Naive B cell (primary cell): ENCODE measurements around the gene MCEMP1. TPM values are rescaled to one million over a fixed set of nuclear protein-coding genes. Genes with fewer than 3 reads are reported as not detected.

Experiments used
- ATAC-seq, 2 donors: fragments of 150-1000 bp; cut with Tn5 transposase; 2 replicates each; pipeline ENCODE4 v1.10.0; 2021; ENCODE audit warnings: low read depth in 2 of 2, mild to moderate bottlenecking in 2 of 2, moderate library complexity in 2 of 2
- DNase-seq: peaks from one replicate; pipeline ENCODE4 v3.0.0; 2022
- H3K27ac Mint-ChIP-seq, 6 donors: one replicate each; pipeline ENCODE4 v1.8.0; 2020 to 2022; ENCODE audit warnings: mild to moderate bottlenecking in 6 of 6, mixed read lengths in 6 of 6, moderate library complexity in 5 of 6, inconsistent platforms in 2 of 6
- H3K27me3 Mint-ChIP-seq, 3 donors: one replicate each; pipeline ENCODE4 v1.8.0; 2021 to 2022; ENCODE audit warnings: mixed read lengths in 3 of 3, mild to moderate bottlenecking in 1 of 3
- H3K36me3 Mint-ChIP-seq, 2 donors: one replicate each; pipeline ENCODE4 v1.8.0; 2020 to 2022; ENCODE audit warnings: mixed read lengths in 2 of 2, inconsistent platforms in 1 of 2, mild to moderate bottlenecking in 1 of 2
- H3K4me1 Mint-ChIP-seq, 3 donors: one replicate each; pipeline ENCODE4 v1.8.0; 2020 to 2022; ENCODE audit warnings: mixed read lengths in 3 of 3, inconsistent platforms in 1 of 3, mild to moderate bottlenecking in 1 of 3, moderate library complexity in 1 of 3
- H3K4me3 Mint-ChIP-seq, 8 donors: one replicate each; pipeline ENCODE4 v1.8.0; 2020 to 2022; ENCODE audit warnings: mild to moderate bottlenecking in 8 of 8, mixed read lengths in 8 of 8, moderate library complexity in 8 of 8, inconsistent platforms in 2 of 8
- H3K9me3 Mint-ChIP-seq, 7 donors: one replicate each; pipeline ENCODE4 v1.8.0; 2020 to 2022; ENCODE audit warnings: mixed read lengths in 7 of 7, mild to moderate bottlenecking in 5 of 7, inconsistent platforms in 2 of 7, moderate library complexity in 1 of 7
- polyA plus RNA-seq, 6 donors: library from polyadenylated mRNA; unstranded; fragments of 300-500 nt; fragmentation: Illumina TruSeq; gene quantifications; one replicate each; pipeline ENCODE4 v1.2.3, GENCODE V29; 2021; ENCODE audit warnings: low read depth in 6 of 6

The MCEMP1 gene
- polyA plus RNA-seq, 6 donors from 2014 or later: 0.39 to 0.58 TPM; not detected in 4

DNA sequence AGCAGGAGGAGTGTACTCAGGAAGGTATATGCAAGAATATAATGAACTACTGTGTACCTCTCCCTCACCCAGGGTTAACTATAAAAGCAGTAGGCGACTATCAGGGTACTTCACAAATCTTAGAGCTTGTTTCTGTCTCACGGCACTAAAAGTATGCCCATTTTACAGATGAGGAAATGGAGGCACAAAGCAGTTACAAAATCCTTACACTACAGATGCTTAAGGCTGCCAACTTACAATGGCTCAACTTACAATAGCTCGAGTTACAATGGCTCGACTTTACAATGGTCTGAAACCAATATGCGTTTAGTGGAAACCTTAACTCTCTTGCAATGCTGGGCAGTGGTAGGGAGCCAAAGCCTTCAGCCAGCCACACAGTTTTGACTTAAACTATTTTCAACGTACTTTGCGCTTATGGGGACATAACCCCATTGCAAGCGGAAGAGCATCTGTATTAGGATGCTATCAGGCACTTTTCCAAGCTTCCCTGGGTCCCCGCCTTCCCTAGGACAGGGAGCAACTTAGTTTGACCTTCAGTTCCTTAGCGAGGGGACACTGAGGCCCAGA is 20.9 kb downstream of the MCEMP1 start:
- H3K4me3 Mint-ChIP-seq: peak overlapping the region in 7 of 8 donors; percentile 81 to 98 (median 94)
- peaks cover 11 to 22% of the 10 kb centered on the region in 2 donors for H3K36me3 Mint-ChIP-seq
- ATAC-seq: no peak
- DNase-seq: no peak
- H3K27me3 Mint-ChIP-seq: no peaks in the 10 kb centered on the region
- peak overlapping the region; percentile 21 to 99 (median 80) for H3K27ac Mint-ChIP-seq
- peaks cover 0 to 80% (median 70%) of the 10 kb centered on the region in 3 donors for H3K4me1 Mint-ChIP-seq
- H3K9me3 Mint-ChIP-seq: peaks cover 0 to 1% (median 0%) of the 10 kb centered on the region in 7 donors

DNA sequence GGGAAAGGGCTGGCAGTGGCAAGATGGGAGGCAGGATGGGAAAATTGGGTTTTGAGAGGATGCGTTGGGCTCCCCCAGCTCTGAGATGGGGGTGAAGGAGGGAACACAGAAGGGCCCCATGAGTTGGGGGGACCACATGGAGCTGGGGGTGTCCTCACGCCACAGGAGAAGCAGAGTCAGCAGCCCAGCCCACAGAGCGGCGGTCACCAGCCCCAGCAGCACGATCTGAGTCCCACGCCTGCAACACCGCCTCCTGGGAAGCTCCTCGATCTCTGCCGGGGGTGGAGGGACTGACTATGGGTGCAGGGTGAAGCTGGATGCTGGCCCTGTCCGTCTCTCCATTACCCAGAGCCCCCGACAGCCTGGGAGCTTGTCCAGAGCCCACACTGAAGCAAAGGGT is 21.7 kb downstream of the MCEMP1 start:
- H3K9me3 Mint-ChIP-seq: peaks cover 0 to 1% (median 0%) of the 10 kb centered on the region in 7 donors

DNA sequence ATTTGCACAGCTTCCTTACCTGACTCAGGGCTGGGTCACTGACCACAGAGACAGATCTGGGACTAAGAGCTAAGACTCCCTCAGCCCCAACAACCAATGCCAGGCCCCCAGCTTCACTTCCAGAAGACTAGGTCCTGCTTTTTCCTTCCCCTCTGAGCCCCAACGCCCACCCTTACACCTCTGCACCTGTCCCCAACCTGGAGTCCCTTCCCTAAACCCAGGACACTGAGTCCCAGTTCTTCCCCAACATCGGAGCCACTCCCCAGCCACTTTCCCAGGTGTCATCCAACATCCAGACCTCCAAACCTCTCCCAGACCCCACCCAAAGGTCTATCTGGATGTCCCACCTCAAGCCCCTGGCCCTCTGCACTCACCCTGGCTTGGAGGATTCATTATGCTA is 22.1 kb downstream of the MCEMP1 start:
- peak overlapping the region in 7 of 8 donors; percentile 81 to 98 (median 94) for H3K4me3 Mint-ChIP-seq
- peaks cover 11 to 22% of the 10 kb centered on the region in 2 donors for H3K36me3 Mint-ChIP-seq
- H3K9me3 Mint-ChIP-seq: peaks cover 0 to 1% (median 0%) of the 10 kb centered on the region in 7 donors
- H3K4me1 Mint-ChIP-seq: peaks cover 0 to 91% (median 79%) of the 10 kb centered on the region in 3 donors
- DNase-seq (no peak), ATAC-seq (no peak)
- H3K27me3 Mint-ChIP-seq: no peaks in the 10 kb centered on the region
- peak overlapping the region; percentile 93 to 100 (median 98) for H3K27ac Mint-ChIP-seq

More for the DNA sequence above, 21.7 kb downstream of the MCEMP1 start:
- no peak for ATAC-seq
- no peak for DNase-seq
- Mint-ChIP-seq H3K4me1 (peaks cover 0 to 88% (median 77%) of the 10 kb centered on the region in 3 donors), H3K27ac (peak overlapping the region in 5 of 6 donors; percentile 93 to 100 (median 99)), H3K36me3 (peaks cover 11 to 22% of the 10 kb centered on the region in 2 donors), H3K27me3 (no peaks in the 10 kb centered on the region), H3K4me3 (peak overlapping the region in 7 of 8 donors; percentile 81 to 98 (median 94))

DNA sequence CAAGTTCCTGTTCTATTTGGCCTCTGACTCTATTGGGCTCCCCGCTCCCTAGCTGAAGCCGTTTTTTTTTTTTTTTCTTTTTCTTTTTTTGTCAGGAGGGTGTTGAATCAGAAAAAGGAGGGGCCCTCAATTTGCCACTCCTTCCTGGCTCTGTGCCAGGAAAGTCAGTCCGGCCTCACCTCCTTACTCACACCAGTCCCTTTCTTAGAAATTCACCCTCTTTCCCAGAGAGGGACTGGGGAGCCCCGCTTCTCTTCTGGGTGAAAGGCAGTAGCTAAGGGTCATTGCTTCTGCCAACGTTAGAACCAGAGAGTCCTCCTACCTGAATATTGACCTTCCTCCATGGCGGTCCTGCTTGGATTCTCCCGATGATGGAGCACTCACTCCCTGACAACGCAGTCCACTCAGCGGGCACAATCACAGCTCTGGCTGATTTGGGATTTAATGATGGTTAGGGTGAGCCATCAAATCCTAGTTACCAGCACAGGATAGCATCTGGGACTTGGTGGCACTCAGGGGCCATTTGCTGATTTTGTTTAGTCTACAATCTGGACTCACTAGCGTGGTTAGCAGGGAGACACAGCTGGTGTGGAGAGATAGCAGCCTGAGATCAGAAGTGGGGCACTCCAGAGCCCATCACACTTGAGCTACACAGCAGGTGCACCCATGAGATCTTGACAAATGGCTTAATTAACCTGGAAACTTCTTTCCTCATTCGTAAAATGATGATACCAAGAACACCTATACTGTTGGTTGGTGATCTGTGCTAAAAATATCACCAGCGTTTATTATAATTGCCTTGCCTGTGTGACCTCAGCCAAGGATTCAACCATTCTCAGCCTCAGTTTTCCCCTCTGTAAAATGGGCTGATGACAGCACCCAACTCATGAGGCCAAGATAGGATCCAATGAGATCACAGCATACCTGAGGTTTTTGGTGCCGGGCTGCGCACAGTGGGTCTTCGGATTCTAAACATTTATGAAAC is 22.8 kb downstream of the MCEMP1 start:
- H3K9me3 Mint-ChIP-seq: peaks cover 0 to 1% (median 0%) of the 10 kb centered on the region in 7 donors
- H3K4me1 Mint-ChIP-seq: peaks cover 0 to 91% (median 80%) of the 10 kb centered on the region in 3 donors
- peaks cover 11 to 22% of the 10 kb centered on the region in 2 donors for H3K36me3 Mint-ChIP-seq
- no peaks in the 10 kb centered on the region for H3K27me3 Mint-ChIP-seq
- ATAC-seq (peak; percentile 8 to 13), DNase-seq (no peak)
- H3K27ac Mint-ChIP-seq: peak overlapping the region; percentile 97 to 100 (median 99)
- peak overlapping the region in 7 of 8 donors; percentile 81 to 98 (median 94) for H3K4me3 Mint-ChIP-seq

DNA sequence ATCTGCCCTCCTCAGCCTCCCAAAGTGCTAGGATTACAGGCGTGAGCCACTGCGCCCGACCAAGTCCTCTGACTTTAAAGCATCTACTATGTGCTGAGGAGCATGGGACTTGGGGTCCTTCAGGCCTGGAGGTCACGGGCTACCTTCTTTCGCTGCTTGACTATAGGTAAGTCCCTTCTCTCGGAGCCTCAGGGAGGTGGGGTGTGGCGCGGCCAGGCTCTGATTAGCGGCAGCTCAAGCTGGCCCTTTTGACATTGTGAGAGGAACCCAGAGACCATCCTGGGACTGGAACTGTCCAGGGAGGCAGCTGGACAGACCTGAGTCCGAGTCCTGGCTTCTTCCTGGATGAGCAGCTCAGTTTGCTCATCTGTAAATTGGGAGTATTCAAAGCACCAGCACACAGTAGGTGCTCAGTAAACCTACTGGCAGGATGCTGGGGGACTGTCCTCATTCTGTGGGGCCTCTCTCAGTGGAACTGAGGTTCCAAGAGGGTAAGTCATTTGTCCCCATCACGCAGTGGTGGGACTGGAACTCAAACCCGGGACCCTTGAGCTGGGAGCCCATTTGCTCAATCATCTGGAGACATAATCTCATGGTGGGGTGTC is 24.3 kb downstream of the MCEMP1 start:
- Mint-ChIP-seq H3K4me1 (peaks cover 0 to 98% (median 85%) of the 10 kb centered on the region in 3 donors), H3K27ac (peak overlapping the region; percentile 99 to 100 (median 99)), H3K27me3 (no peaks in the 10 kb centered on the region), H3K9me3 (peaks cover 0 to 1% (median 0%) of the 10 kb centered on the region in 7 donors), H3K36me3 (peaks cover 11 to 22% of the 10 kb centered on the region in 2 donors), H3K4me3 (peak overlapping the region in 7 of 8 donors; percentile 81 to 98 (median 94))
- no peak for ATAC-seq
- no peak for DNase-seq

DNA sequence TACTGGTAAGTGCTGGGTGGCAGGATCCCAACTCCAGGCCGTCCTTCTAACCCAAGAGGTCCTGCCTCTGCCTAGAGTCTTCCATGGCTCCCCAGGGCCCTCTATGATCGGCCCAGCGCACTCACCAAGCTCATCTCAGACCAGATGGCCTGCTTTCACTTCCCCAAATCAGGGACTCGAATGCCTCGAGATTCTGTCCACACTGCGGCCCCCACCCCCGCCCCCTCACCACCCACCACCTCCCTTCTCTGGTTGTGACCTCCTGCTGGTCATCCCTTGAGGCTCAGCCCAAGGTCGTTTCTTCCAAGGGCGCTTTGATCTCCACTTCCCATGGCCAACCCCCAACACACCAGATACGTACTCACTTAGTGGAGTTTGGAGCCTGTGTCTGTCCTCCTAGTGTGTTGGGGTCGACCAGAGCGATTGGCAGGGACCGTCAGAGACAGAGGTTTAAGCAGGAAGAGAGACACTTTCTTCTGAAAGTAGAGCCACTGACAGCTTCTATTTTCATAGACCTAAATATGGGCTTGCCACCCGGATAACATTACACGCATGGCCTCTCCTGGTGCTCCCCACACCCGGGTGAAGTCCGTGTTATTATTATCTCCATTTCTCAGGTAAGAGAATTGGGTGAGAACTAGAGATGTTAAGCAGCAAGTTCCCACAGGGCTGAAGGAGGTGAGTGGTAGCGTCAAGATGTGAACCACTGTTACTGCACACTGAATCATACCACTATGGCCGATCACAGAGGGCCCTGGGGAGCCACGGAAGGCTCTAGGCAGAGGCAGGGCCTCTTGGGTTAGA is 25.0 kb downstream of the MCEMP1 start, which contains the start of gene FCER2:
TSS of gene FCER2 (minus strand) at position 478 of the 804 bp plus-strand sequence. CDS start 2,371 bp downstream, outside the sequence.
- Mint-ChIP-seq H3K27me3 (no peaks in the 10 kb centered on the region), H3K36me3 (peaks cover 7 to 16% of the 10 kb centered on the region in 2 donors), H3K4me1 (peaks cover 0 to 98% (median 87%) of the 10 kb centered on the region in 3 donors), H3K4me3 (peak within 1 kb of the TSS in 7 of 8 donors; percentile 81 to 98 (median 94)), H3K9me3 (peaks cover 0 to 1% (median 0%) of the 10 kb centered on the region in 7 donors), H3K27ac (peak within 1 kb of the TSS; percentile 99 to 100 (median 99))
- ATAC-seq (peak; percentile 65), DNase-seq (peak; percentile 85)

GRCh38 chr19:7703332-7703731 is 26.4 kb downstream of the MCEMP1 start:
- H3K4me3 Mint-ChIP-seq: peak overlapping the region; percentile 74 to 97 (median 89)
- H3K4me1 Mint-ChIP-seq: peaks cover 0 to 93% (median 79%) of the 10 kb centered on the region in 3 donors
- ATAC-seq: no peak
- H3K27ac Mint-ChIP-seq: peak overlapping the region; percentile 99 to 100 (median 99)
- peaks cover 0 to 1% (median 0%) of the 10 kb centered on the region in 7 donors for H3K9me3 Mint-ChIP-seq
- peaks cover 7 to 15% of the 10 kb centered on the region in 2 donors for H3K36me3 Mint-ChIP-seq
- no peaks in the 10 kb centered on the region for H3K27me3 Mint-ChIP-seq
- no peak for DNase-seq

DNA sequence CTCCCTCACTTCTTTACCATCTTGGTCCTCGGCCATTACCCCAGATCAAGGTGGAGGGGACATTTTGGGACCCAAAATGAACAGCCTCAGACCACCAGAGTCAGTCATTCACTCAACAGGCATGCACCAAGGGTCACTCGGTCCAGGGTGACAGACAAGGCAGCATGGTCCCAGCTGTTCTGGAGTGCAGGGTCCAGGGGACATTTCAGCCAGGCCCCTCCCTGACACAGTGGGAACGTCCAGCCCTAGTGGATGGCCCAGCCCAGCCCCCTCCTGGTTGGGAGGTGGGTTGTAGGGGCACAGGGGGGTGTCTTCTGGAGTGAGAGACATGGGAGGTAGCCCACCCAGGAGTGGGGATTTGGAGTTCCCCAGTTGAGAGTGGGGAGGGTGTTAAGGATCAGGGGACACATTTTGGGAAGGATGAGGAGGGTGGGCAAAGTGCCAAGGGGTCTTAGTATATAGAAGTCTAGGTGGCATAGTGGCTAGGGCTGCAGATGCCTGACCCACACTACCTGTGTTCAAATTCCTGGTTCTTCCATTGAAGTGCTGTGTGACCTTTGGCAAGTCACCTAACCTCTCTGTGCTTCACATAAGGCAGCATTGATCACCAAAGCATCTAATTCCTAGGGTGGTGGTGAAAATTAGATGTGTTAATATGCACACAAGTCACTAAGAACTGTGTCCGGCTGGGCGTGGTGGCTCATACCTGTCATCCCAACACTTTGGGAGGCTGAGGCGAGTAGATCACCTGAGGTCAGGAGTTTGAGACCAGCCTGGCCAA is 27.6 kb downstream of the MCEMP1 start:
- peak overlapping the region; percentile 99 to 100 (median 100) for H3K27ac Mint-ChIP-seq
- H3K4me1 Mint-ChIP-seq: peaks cover 0 to 93% (median 77%) of the 10 kb centered on the region in 3 donors
- peak overlapping the region; percentile 74 to 97 (median 92) for H3K4me3 Mint-ChIP-seq
- ATAC-seq: no peak
- peaks cover 7 to 8% of the 10 kb centered on the region in 2 donors for H3K36me3 Mint-ChIP-seq
- no peaks in the 10 kb centered on the region for H3K27me3 Mint-ChIP-seq
- peaks cover 0 to 1% (median 0%) of the 10 kb centered on the region in 7 donors for H3K9me3 Mint-ChIP-seq
- no peak for DNase-seq

- Mint-ChIP-seq H3K36me3 (no peaks in the 10 kb centered on the region), H3K27ac (peak overlapping the region; percentile 99 to 100 (median 100)), H3K4me1 (peaks cover 0 to 94% (median 80%) of the 10 kb centered on the region in 3 donors), H3K4me3 (peak overlapping the region; percentile 59 to 92 (median 88)), H3K27me3 (no peaks in the 10 kb centered on the region), H3K9me3 (peaks cover 0 to 1% (median 0%) of the 10 kb centered on the region in 7 donors)
- DNase-seq (peak; percentile 95), ATAC-seq (peak; percentile 73 to 74)
Observed at GRCh38 chr19:7705387-7706187, 28.7 kb downstream of the MCEMP1 start.

DNA sequence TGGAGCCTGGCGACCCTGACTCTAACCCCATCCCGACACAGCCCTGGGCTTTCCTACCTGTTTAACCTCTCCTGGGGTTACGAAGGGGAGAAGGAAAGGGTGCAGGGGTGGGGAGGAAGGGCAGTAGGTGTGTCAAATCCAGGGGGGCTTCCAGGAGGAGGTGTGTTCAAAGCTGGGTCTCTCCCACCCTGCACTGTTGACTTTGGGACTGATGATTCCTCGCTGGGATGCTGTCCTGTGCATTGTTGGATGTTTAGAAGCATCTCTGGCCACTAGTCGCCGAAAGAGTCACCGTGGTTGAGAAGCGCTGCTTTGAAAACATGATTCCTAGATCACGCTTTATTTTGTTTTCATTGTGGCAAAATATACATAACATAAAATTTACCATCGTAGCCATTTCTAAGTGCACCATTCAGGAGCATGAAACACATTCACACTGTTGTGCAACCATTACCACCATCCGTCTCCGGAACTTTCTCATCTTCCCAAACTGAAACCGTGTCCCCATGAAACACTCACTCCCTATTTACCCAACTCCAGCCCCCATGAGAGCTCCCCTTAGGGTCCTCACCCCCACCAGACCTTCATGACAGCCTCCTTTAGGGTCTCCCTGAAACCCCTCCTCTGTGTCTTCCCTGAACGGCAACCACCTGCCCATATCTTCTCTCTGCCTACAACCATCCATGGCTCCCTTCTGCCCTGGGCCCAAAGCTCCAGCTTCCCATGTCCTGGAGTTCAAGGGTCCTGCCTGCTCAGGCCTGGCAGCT is 29.5 kb downstream of the MCEMP1 start:
- DNase-seq (no peak), ATAC-seq (no peak)
- Mint-ChIP-seq H3K4me1 (peaks cover 0 to 94% (median 78%) of the 10 kb centered on the region in 3 donors), H3K27ac (peak overlapping the region; percentile 99 to 100 (median 100)), H3K4me3 (peak overlapping the region; percentile 41 to 92 (median 88)), H3K36me3 (no peaks in the 10 kb centered on the region), H3K9me3 (peaks cover 0 to 1% (median 0%) of the 10 kb centered on the region in 7 donors), H3K27me3 (no peaks in the 10 kb centered on the region)
